H1 (cell line): ENCODE measurements around the gene CDCA7. TPM values are rescaled to one million over a fixed set of nuclear protein-coding genes. Genes with fewer than 3 reads are reported as not detected.

Experiments used
- CEBPB ChIP-seq: IDR thresholded peaks from 2 replicates; pipeline ENCODE4 v1.6.1; 2012; ENCODE audit warnings: low read depth, low read length
- CHD2 ChIP-seq: IDR thresholded peaks from 2 replicates; pipeline ENCODE4 v1.6.1; 2012; ENCODE audit warnings: low read length, improper control_type of control experiment
- CREB1 ChIP-seq: IDR thresholded peaks from 2 replicates; pipeline ENCODE4 v1.6.1; 2012; ENCODE audit warnings: inconsistent platforms
- EGR1 ChIP-seq: IDR thresholded peaks from 2 replicates; pipeline ENCODE4 v1.6.1; 2011; ENCODE audit warnings: low read depth, low read length, borderline replicate concordance
- EP300 ChIP-seq, 2 experiments: IDR thresholded peaks; 1 replicate in 1 of 2; 2 replicates in 1 of 2; pipeline ENCODE4 v1.6.1; 2011 to 2012; ENCODE audit warnings: low read depth in 2 of 2, low read length in 2 of 2, mild to moderate bottlenecking in 2 of 2, borderline replicate concordance in 1 of 2, inconsistent platforms in 1 of 2, moderate library complexity in 1 of 2
- EZH2 ChIP-seq: fragments of 200-600 bp; sonication (generic); IDR thresholded peaks from 2 replicates; pipeline ENCODE4 v1.7.1; 2012; ENCODE audit warnings: low read depth, mild to moderate bottlenecking, moderate library complexity, low read length, inconsistent platforms; ENCODE audit not compliant: severe bottlenecking
- HDAC2 ChIP-seq, 2 experiments: fragments of 300-600 bp in 1 of 2; sonication (generic) in 1 of 2; IDR thresholded peaks; 2 replicates each; pipeline ENCODE4 v1.6.1; 2011 to 2012; ENCODE audit warnings: low read depth in 2 of 2, low read length in 2 of 2, mild to moderate bottlenecking in 2 of 2, moderate library complexity in 2 of 2, borderline replicate concordance in 1 of 2, inconsistent platforms in 1 of 2
- HDAC6 ChIP-seq: IDR thresholded peaks from one replicate; pipeline ENCODE4 v1.7.1; 2012; ENCODE audit warnings: low read depth, mild to moderate bottlenecking, inconsistent platforms, low read length, moderate library complexity
- JUN ChIP-seq: IDR thresholded peaks from 2 replicates; pipeline ENCODE4 v1.6.1; 2011; ENCODE audit warnings: low read depth, mild to moderate bottlenecking, improper control_type of control experiment, low read length
- KDM1A ChIP-seq: fragments of 200-600, 300-600 bp; sonication (generic); IDR thresholded peaks from 2 replicates; pipeline ENCODE4 v1.7.1; 2016; ENCODE audit warnings: mild to moderate bottlenecking, low read length, borderline replicate concordance
- RAD21 ChIP-seq, 2 experiments: IDR thresholded peaks in 1 of 2; conservative IDR thresholded peaks in 1 of 2; 2 replicates each; pipeline ENCODE4 v1.6.1; 2011; ENCODE audit warnings: low read depth in 2 of 2, low read length in 2 of 2, improper control_type of control experiment in 1 of 2, inconsistent platforms in 1 of 2, mild to moderate bottlenecking in 1 of 2, moderate library complexity in 1 of 2
- RFX5 ChIP-seq: IDR thresholded peaks from 2 replicates; pipeline ENCODE4 v1.6.1; 2011; ENCODE audit warnings: low read depth, low read length, improper control_type of control experiment, borderline replicate concordance
- RNF2 ChIP-seq: fragments of 200-900, 300-1000 bp; sonication (generic); IDR thresholded peaks from 2 replicates; pipeline ENCODE4 v1.7.1; 2016; ENCODE audit warnings: borderline replicate concordance, low read depth, mild to moderate bottlenecking, antibody characterized with exemption, low read length; ENCODE audit not compliant: poor library complexity, severe bottlenecking; ENCODE audit errors: missing control alignments
- RXRA ChIP-seq: IDR thresholded peaks from 2 replicates; pipeline ENCODE4 v1.6.1; 2011; ENCODE audit warnings: low read depth, mild to moderate bottlenecking, low read length, moderate library complexity; ENCODE audit not compliant: insufficient read depth
- SIX5 ChIP-seq: IDR thresholded peaks from 2 replicates; pipeline ENCODE4 v1.6.1; 2011; ENCODE audit warnings: mild to moderate bottlenecking, low read depth, low read length
- SRF ChIP-seq: IDR thresholded peaks from 2 replicates; pipeline ENCODE4 v1.6.1; 2011; ENCODE audit warnings: mild to moderate bottlenecking, low read depth, low read length, moderate library complexity
- SUZ12 ChIP-seq: fragments of 200-600 bp; sonication (generic); IDR thresholded peaks from 2 replicates; pipeline ENCODE4 v1.6.1; 2012; ENCODE audit warnings: mild to moderate bottlenecking, inconsistent platforms, low read length, moderate library complexity, mixed read lengths
- TAF7 ChIP-seq: optimal IDR thresholded peaks from 2 replicates; pipeline ENCODE3; 2011; ENCODE audit warnings: low read depth, mild to moderate bottlenecking, inconsistent platforms, low read length, moderate library complexity, borderline replicate concordance
- TCF12 ChIP-seq: IDR thresholded peaks from 2 replicates; pipeline ENCODE4 v1.6.1; 2011; ENCODE audit warnings: low read depth, mild to moderate bottlenecking, low read length
- YY1 ChIP-seq: IDR thresholded peaks from 2 replicates; pipeline ENCODE4 v1.6.1; 2011; ENCODE audit warnings: low read depth, mild to moderate bottlenecking, low read length
- polyA plus RNA-seq, 7 experiments: library from polyadenylated mRNA; depleted of rRNA in 3 of 7; stranded (reverse) in 5 of 7; unstranded in 2 of 7; fragments of >200 nt in 5 of 7; fragments of 200-250 nt in 2 of 7; gene quantifications; 1 replicate in 5 of 7; 2 replicates in 1 of 7; 4 replicates in 1 of 7; pipeline versions ENCODE4 v1.2.1 to v1.2.3, GENCODE V29; 2011 to 2013; ENCODE audit warnings: missing spikeins in 2 of 7, mixed read lengths in 2 of 7
- total RNA-seq: library from RNA; stranded (reverse); fragmentation: NEBNext Ultra II Directional; extraction: Animal tissue kit (Norgen Biotek cat#: 25700); gene quantifications from 2 replicates; pipeline ENCODE4 v1.2.1, GENCODE V29; 2021

Gene CDCA7
- total and polyA plus RNA-seq, 2 of the 8 experiments (the other 6 are each of a cell fraction or from before 2014, with no cell fraction given) = 64.4 to 80.4 TPM

GRCh38 chr2:173354582-173355131 is at the start of gene CDCA7 (continued):
- TF ChIP-seq CEBPB (no peak), JUN (no peak), HDAC2 (IDR thresholded peaks at IDR 0.05; ENCODE audit: borderline replicate concordance in 1 of 2, low read depth in 2 of 2, low read length in 2 of 2) (no peak), HDAC6 (no peak), RAD21 (IDR thresholded peaks at IDR 0.05 in 1 of 2, conservative IDR thresholded peaks at IDR 0.05 in 1 of 2; ENCODE audit: low read depth in 2 of 2, low read length in 2 of 2) (peak in 1 of 2 experiments; percentile 26; a peak in 2 of 4 replicates), SIX5 (no peak), RXRA (no peak), CREB1 (no peak; the same call in 1 of the 2 replicates), RNF2 (no peak), RFX5 (no peak), SRF (no peak), TCF12 (no peak), YY1 (0 out of 2 replicates have a peak, but pooled peaks have one; percentile 30), SUZ12 (no peak), KDM1A (no peak), CHD2 (no peak), EZH2 (no peak), EGR1 (peak; percentile 96), EP300 (IDR thresholded peaks at IDR 0.05; ENCODE audit: borderline replicate concordance in 1 of 2, low read depth in 2 of 2, low read length in 2 of 2) (no peak), TAF7 (peak; percentile 61)
